GM23248 (cell line): ENCODE measurements around the gene SPDEF.

ENCODE experiments used
- EZH2 ChIP-seq: fragments of 200-600 bp; sonication (generic); IDR thresholded peaks from 2 replicates; pipeline ENCODE4 v1.6.1; 2018; ENCODE audit warnings: antibody characterized with exemption, mild to moderate bottlenecking; ENCODE audit not compliant: insufficient read depth, poor library complexity, severe bottlenecking
- EZH2phosphoT487 ChIP-seq: fragments of 200-600 bp; sonication (generic); IDR thresholded peaks from 2 replicates; pipeline ENCODE4 v1.6.1; 2018; ENCODE audit warnings: antibody characterized with exemption, moderate library complexity, mild to moderate bottlenecking, low read depth; ENCODE audit not compliant: insufficient read depth

DNA sequence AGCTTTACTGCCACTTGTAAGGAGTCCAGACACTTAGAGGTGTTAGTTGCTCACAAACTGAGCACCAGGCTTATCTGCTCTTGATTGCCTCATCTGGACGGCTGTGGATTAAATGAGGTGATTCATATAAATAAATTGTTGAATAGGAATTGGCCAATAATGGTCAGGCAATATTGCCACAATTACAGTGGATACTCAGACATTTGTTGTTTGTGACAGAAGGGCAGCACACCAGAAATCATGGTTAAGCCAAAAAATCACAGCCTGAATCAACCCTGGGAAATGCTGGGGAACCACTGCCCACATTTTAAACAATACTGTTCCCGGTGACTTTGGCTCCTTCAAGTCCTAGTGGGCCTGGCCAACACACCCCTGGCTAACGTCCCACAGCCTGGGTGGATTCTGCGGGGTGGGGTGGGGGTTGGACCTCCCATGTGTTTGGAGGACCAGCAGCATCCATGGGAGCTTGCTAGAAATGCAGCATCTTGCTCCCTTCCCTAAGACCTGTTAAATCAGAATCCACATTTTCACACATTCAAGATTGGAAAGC lies 29.5 kb upstream of the SPDEF start:
- TF ChIP-seq EZH2: no peak
- no peak for TF ChIP-seq EZH2phosphoT487
